ENCODE results near the gene NOL4L.
"Not testable (repeated sequence)": the region's sequence is repeated elsewhere in the genome, so short reads cannot be mapped to it uniquely, and the experiment has no call there.

Gene NOL4L

DNA sequence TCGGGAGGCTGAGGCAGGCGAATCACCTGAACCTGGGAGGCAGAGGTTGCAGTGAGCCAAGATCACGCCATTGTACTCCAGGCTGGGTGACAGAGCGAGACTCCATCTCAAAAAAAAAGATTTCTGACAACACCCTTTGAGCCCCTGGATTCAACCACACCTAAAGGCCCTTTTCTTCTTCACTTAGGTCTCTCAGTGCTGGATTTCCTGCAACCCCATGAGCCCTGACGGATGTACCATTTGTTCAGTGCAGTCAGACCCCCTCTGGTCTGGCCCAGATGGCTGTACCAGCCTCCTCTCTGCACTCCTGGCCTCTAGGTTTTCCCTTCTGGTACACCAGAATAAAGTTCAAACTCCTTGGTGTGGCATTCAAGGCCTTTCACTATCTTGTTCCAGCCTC lies 9.1 kb upstream of the NOL4L start:
- no peak for FAIRE-seq

DNA sequence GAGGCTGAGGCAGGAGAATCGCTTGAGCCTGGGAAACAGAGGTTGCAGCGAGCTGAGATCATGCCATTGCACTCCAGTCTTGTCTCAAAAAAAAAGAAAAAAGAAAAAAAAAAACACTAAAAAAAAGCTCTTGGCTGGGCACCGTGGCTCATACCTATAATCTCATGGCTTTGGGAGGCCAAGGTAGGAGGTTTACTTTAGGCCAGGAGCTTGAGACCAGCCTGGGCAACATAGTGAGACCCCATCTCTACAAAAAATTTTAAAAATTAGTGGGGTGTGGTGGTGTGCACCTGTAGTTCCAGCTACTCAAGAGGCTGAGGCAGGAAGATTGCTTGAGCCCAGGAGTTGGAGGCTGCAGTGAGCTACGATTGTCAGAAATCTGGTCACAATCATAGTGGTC lies 7.5 kb upstream of the NOL4L start:
- not testable (repeated sequence) for FAIRE-seq

DNA sequence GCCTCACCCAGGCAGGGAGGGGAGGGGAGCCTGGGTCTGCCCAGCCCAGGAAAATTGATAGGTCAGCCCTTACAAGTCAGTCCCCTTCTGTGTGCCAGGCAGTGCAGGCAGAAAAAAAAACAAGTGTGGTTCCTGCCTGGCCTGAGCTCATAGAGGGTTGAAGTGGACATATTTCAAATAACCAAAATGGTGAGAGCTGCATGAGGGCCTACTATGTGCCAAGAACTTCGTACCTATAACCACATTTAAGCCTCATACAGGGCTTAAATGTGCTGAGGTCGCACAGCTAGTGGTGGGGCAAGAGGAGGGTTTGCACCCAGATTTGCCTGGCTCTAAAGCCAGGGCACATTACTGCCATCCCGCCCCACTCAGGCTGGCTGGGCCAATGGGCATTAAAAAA lies 6.9 kb upstream of the NOL4L start:
- FAIRE-seq, result no peak

DNA sequence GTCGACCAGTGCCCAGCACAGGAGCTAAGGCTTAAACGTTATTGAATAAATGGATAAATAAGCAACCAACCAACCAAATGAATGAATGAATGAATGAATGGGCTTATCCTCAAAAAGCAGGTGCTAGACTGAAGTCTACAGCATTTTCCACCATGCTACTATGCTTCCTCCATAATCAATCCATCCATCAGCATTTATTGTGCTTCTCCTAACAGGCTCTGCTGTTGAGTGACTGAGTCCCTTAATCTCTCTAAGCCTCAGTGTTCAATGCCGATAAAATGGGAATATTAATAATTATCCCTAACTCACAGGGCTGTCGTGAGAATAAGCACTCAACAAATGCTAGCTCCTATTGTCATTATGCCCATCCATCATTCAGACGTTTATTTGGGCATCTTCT lies 4.6 kb upstream of the NOL4L start:
- FAIRE-seq, result no peak

DNA sequence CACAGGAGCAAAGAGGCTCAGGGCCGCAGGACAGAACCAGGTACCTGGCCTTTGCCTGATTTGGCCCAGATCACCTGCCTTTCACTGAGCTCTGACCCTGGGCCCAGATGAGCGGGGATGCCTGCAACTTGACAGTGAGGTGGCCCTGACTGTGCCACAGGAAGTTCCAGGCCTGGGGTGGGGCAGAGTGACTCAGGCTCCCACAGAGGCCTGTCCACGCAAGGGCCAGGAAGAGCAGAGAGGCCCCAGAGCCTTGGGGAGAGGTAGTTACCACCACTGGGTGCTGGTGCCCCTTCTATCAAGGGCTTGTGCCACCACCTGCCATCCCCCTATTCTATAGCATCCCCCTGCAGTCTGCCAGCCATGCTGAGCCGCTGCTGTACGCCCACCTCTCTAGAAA lies 4.1 kb upstream of the NOL4L start:
- FAIRE-seq, result no peak

DNA sequence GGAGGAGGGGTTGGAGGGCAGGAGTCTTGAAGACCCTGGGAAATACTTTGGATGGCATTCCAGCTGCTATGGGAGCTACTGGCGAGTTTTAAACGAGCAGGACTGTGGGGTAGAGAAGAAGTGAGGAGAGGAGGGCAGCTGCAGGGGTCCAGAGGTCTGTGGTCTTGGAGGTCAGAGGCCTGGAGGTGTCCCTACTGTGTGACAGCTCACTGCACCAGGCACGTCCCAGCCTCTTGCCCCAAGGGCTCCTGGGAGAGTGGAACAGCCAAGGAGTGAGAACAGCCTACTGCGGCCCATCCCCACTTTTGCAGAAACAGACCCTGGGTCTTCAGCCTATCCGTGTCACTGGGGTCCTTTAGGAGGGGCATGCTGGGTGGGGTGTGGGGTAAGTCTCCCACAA lies 2.9 kb upstream of the NOL4L start:
- FAIRE-seq, result no peak

DNA sequence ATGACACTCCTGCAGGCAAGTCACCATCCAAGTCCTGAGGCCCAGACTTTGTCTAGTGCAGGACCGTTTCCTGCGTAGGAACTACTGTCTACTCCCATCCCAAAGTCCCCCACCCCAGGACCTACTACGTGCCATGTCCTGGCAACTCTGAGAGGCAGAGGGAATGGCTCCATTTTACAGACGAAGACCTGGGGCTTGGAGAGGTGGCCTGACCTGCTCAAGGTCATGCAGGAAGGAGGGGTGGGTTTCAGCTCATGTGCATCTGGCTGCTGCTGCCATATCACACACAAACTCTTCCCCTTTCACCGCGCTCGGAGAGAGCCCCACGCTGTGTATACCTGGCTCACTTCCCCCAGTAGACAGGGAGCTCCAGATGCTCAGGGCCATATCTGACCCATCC lies 1.2 kb upstream of the NOL4L start:
- no peak for FAIRE-seq

DNA sequence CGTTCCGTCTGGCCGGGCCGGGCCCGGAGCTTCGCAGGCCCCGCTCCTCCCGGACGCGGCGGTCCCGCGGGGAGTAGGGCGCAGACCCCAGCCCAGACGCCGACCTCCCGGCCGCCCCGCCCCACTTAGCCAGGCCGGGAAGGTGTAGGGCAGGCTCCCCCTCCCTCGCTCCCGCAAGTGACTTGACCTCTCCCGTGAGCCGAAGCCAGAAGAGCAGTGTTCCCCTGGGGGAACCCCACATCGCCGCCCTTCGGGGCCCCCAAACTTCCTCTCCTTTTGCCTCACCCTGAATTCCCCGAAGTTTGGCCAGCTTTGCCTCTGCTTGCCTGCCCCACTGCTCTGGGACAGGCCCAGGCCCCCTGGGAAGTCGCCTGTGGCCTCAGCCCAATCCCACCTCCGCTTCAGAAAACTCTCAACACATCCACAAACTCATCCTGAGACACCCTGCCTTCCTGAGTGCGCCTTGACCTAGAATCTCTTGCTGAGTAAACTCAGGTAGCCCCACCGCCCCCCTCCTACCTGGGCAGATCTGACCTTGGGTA lies 524 bp upstream of the NOL4L start:
- no peak for FAIRE-seq

DNA sequence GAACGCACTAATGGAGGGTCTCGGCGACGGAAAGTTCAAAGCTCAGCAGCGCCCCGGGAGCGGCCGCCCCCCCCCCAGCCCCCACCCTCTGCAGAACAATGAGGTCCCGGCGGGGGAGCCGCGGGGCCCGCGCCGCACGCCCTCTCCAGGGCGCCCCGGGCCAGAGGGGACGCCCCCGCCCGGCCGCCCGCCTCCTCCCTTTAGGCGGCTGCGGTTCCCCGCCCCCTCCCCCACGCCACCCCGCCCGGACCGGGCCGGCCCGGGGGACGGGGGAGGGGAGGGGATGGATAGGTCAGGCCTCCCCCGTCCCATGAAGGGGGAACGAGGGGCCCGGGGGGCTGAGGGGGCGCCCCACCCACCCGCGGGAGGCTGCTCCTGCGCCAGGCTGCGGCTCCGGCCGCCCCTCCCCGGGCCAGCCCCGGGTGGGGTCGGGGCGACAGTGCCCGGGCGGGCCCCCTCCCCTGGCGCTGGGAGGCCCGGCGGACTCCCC lies 1.5 kb downstream of the NOL4L start:
- FAIRE-seq, result no peak

DNA sequence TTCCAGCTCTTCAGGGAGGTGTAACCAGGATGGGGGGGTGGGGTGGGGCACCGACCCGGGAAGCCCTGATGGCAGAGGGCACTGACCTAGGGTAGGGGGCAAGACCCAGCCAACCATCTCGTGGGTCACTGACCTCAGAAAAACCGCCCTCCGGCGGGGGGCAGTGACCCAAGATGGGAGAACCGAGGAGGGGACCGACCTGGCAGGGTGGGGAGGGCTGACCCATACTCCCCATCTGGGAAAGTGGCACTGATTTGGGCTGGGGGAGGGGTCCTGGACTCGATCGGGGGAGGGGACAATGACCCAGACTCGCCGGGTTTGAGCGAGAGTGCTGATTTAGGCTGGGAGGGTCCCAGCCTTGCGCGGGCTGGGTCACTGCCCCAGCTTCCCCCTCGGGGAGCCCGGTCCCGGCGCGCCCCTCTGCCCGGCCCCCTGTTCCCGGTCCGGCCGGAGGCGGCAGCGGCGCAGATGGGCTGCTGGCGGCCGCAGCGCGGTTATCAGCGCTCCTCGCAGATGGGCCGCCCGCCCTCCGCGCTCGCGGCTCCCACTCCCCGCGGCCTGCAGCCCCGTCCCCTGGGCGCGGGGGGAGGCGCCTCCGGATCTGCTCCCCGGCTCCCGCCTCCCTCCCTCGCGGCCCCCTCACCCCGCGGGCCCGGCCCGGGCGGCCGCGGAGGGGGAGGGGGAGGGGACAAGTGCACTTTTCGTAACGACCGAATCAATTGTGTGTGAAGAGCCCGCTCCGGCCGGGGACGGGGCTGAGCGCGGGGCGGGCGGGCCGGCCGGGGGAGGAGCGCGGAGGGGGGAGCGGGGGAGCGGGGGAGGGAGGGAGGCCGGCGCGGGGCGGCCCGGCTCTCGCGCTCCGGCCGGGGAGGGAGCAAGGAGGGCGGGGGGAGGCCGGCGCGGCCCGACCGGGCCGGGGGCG lies 2.2 kb downstream of the NOL4L start:
- no peak for FAIRE-seq

DNA sequence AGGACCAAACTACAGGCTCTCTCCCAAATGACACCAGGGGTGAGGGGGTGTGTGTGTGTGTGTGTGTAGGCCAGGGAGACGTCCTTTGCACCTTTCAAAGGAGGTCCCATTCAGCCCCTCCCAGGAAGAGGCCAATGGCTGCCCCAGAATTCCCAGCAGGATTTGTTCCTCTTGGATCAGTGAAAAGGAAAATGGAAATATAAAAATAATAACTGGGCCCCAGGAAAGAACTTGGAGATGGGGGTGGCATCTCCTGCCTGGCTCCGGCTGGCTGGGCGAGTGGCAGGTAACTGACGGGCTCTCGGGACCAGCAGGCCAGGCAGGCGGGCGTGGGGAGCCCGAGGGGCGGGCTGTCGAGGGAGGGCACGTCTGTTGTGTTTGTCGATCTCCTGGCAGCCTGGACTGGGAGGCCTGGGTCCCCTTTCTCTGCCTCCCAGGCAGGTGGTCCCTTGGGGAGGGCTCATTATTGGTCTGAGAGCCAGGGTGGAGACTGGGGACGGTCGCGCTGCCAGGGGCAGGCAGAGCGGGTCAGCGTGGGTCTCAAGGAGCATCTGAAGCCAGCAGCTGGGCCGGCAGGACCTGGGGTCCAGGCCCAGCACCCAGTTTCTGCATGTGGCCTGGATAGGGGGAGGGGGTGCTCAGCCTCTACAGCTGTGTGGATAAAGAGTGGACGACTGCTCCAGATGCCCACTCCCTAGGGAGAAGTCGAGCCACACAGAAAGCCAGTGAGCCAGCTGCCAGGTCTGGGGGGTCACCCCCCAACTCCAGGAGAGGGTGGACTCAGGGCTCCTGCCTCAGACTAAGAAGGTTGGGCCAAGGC lies 3.1 kb downstream of the NOL4L start:
- no peak for FAIRE-seq

DNA sequence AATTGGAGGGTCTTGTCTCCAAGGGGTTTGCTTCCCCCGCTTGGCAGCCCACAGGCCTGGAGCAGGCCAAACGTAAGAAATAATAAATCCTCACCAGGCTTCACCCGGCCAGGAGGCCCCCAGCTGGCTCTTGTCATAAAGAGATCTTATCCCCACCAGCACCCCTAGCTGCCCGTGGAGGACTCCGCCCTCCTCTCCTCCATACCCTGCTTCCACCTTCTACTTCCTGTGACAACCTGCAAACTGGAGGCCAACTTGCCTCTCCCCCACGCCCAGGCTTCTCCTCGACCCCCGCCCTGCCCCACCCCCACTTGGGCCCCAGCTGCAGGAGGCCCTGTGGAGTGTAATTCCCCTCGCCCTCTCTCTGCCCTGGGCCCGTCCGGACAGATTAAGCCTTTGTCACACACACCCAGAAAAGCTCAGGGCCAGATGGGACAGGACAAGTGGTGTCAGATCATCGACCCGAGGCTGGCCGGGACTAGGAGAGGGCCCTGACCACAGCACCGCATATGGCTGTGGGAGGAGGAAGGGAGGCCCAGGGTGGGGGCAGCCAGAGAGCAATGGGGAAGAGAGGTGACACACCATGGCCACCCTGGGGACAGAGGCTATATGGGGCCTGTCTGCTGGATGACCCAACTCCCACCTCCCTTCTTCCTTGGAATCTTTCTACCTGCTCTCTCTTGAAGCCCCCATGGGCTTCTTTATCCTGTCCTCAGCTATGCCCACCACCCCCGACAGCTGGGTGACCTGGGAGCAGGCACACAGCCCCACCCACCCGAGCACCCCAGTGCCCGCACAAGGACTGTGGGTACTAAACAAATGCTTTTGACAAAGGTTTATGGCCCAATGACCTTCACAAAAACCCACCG lies 3.9 kb downstream of the NOL4L start:
- FAIRE-seq, result no peak

DNA sequence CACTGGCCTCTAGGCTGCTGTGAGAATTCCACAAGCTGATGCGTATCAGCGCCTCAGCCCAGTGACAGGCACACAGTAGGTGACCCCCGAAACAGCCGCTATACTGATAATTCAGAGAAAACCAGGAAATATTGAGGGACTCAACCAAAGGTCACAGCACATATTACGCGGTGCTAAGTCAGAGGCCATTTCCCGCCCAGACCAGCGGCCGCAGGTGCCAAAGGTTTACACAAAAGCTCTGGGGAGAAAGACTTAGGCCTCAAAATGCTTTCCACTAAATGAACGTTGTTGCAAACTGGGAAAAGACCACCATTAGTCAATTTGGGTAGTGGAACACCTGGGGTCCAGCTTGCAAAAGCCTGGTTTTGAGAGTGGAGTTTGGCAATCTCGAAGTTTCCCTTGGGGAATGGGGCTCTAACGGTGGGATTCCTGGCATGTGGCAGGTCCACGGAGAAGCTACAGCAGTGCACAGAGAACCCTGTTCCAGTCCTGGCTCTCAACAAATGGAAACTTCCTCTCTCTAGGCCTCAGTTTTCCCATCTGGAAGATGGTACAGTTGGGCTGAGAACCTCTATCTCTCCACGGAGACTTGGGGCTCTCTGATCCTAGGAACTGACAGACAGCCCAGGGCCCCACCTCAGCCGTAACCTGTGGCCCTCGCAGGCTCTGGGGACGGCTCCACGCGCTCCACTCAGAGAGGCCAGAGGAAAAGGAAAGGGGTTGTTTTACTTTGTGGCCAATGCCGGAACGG lies 4.7 kb downstream of the NOL4L start:
- no peak for FAIRE-seq

DNA sequence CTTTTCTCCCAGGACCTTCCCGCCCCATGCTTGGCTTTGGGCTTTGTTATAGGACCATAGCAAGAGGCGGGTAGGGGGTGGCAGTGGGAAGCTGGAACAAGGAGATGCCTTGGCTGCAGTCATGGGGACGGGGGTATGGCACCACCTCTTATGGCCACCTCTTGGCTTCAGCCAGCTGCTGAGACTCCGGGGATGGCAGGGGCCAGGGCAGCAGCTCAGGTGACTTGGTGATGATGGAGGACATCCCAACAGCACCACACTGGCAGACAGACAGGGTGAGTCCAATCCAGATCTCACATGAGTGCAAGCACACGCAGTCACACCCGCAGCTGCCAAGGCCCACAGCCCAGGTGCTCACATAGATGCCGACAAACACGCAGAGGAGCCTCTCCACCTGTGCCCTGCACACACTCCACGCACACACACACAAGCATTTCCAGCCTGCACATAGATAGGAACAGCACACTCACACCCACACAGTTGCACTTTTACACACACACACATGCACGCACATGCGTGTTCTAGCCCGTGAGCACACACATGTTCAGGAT lies 6.2 kb downstream of the NOL4L start:
- FAIRE-seq, result no peak

DNA sequence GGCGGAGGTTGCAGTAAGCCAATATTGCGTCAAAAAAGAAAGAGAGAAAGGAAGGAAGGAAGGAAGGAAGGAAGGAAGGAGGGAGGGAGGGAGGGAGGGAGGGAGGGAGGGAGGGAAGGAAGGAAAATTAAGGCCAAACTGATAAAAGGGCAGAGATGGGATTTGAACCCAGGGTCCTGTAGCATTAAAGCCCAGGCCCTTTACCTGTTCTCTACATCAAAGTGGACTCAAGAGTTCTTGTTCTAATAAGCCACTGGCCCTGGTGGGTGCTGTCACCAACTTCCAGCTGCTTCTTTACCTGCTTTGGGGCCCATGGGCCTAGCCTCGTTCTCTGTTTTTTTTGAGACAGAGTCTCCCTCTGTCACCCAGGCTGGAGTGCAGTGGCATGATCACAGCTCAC lies 7.1 kb downstream of the NOL4L start:
- not testable (repeated sequence) for FAIRE-seq

DNA sequence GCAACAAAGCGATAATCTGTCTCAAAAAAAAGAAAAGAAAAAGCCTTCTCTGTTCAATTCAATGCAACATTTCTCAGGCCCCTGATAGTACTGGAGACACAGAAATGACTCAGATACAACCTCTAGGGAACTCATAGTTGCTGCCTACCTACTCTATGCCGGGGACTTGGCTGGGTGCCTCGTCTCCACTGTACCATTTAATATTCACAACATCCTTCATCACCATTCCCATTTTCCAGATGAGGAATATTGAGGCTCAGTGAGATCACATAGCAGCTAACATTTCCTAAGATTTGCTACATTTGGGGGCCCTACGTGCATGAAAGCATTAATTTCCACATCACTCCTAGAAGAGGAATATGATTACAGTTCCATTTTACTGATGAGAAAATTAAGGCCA lies 7.5 kb downstream of the NOL4L start:
- FAIRE-seq, result no peak

DNA sequence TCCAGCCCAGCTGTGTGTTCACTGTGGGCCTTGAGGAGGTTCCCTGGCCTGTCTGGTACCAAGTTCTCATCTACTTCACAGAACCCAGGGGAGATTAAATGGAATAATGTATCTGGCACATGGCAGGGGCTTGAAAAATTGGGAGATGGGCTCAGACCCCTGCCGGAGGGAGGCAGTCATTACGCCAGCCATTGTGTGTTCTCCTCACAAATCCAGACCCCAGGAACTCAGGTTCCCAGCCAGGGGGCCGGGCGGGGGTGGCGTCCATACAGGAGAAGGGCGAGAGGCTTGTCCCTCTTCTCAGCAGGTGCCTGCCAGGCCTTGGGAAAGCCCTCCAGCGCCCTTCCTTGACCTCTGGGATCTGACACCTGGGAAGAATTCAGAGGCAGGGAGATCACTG lies 8.1 kb downstream of the NOL4L start:
- FAIRE-seq, result no peak

DNA sequence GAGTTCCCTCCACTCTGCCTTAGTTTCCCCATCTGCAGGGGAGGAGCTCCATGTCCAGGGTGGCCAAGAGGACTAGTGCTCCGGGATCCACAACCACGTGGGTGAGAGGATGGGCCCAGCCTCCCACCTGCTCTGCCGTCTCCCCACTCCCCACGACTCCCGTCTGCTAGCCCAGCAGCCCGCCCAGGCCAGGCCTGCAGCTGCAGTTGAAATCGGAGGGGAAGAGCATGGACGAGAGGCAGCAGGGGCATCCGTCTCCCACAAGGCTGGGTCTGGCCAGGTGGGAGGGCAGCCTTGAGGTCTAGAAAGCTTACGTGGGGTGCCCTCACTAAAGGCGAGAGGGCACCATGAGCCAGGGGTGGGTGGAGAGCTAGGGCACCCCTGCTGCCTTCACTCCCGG lies 8.6 kb downstream of the NOL4L start:
- FAIRE-seq, result no peak

DNA sequence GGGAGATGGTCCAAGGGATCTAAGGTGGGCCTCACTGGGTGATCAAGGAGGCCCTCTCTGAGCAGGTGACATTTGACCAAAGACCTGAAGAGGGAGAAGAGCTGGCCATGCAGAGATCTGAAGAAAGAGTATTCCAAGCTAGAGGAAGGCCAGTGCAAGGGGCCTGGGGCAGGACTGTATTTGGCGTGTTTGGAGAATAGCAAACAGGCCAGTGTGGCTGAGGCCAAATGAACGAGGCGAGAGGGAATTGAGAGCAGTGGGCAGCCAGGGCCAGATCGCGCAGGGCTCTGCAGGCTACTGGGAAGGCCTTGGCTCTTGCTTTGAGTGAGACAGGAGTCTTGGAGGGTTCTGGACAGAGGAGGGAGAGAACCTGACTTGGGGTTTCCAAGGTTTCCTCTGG lies 9.3 kb downstream of the NOL4L start:
- FAIRE-seq, result no peak

DNA sequence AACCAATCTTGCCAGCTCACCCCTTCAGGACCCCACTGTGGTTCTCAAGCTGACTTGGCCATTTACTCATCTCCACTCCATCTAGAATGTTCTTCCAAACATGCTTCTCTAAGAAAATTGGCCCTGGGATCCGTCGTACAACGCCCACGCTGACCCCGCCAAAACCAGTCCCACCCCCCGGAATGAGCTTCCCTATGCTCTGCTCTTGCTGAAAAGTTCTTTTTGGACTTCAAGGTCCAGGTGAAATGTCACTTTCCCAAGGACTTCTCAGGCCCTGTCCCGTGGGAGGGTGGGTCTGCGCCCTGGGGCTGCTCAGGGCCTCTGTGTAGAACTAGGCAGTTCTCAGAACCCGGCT lies 9.9 kb downstream of the NOL4L start:
- no peak for FAIRE-seq

DNA sequence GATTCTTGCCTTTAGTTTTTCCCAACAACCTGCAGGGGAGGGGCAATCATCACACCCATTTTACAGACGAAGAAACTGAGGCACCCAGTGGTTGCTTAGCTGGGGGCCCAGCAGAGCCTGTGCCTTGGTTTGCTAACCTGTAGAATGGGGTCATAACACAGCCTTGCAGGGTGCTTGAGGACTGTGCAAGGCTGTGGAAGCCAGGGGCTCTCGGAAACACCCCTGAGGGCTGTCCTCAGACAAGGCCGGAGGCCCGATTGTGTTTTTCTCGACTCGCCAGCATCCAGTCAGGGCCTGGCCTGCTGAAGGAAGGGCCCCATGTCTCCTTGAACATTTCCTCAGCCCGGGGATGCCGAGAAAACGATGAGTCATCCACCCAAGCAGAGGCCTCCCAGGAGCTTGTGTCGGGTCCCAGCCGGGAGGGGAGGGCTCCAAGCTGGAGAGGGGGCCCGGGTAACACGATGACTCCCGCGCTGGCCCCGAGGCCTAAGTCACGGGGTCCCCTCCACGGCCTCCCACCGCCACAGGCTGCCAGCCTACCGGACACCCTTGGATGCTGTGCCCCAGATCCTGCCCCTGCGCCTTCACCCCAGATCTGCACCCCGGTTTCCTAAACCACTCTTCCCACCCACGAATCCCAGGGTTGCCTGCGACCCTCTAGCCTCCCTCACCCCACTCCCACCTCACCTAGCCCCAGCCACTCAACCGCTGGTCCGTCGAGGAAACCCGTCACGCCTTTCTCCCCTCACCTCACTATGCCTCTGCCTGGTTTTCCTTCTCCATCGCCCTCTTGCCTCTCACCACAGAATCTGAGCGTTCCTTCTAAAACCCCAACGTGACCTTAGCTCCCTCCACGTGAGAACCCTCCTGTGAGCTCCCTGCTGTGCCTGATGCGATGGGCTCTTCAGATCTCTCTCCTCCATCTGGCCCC lies 10.6 kb downstream of the NOL4L start:
- no peak for FAIRE-seq

All from islet of Langerhans (tissue), 1 donor.